Large intestine (tissue), 3 donors: Measurements from ENCODE around the gene CCDC187. TPM values are rescaled to one million over a fixed set of nuclear protein-coding genes. Genes with fewer than 3 reads are reported as not detected.

Experiments
- DNase-seq, 2 donors: peaks; one replicate each; pipeline versions ENCODE4 v3.0.0 to v3.0.0-alpha.2; 2013
- H3K27ac ChIP-seq: one replicate; pipeline ENCODE4 v1.5.1; 2013; ENCODE audit warnings: low read length
- H3K27me3 ChIP-seq: 2 replicates; pipeline ENCODE4 v1.6.1; 2013; ENCODE audit warnings: low read length; ENCODE audit not compliant: control insufficient read depth, insufficient read depth
- H3K36me3 ChIP-seq: 2 replicates; pipeline ENCODE4 v1.6.1; 2013; ENCODE audit warnings: low read length; ENCODE audit not compliant: control insufficient read depth, insufficient read depth
- H3K4me1 ChIP-seq: one replicate; pipeline ENCODE4 v1.6.1; 2013; ENCODE audit warnings: low read length; ENCODE audit not compliant: control insufficient read depth, insufficient read depth
- H3K4me3 ChIP-seq: one replicate; pipeline ENCODE4 v1.5.1; 2013; ENCODE audit warnings: low read length
- H3K9me3 ChIP-seq: one replicate; pipeline ENCODE4 v1.6.1; 2013; ENCODE audit warnings: mild to moderate bottlenecking, low read depth, low read length, moderate library complexity; ENCODE audit not compliant: control insufficient read depth
- WGBS: methylation state at CpG from one replicate; pipeline ENCODE4 v1.1.5; 2013; ENCODE audit warnings: low lambda C conversion rate; ENCODE audit not compliant: insufficient coverage; 5-methylcytosine and 5-hydroxymethylcytosine counted together
- polyA plus RNA-seq: library from polyadenylated mRNA; unstranded; fragments of 120-200 nt; gene quantifications from one replicate; pipeline ENCODE4 v1.2.1, GENCODE V29; 2013

The CCDC187 gene
- polyA plus RNA-seq, 1 donor: 2.0 TPM

DNA sequence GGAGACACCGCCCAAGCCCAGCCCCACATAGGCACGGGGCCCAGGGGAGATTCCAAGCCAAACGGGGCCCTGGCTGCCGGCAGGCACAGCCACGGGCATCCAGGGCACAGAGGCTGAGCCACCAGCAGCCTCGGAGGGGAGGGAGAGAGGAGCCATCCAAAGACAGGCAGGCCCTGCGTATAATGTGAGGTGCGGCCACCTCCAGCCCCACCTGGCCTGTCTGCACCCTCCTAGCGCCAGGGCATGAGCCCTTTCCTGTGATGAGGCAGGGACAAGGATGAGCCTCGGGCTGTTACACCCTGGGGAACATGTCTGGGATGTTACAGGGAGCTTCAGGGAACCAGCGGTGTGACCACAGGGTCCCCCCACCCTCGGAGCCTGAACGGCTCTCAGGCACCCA lies 1.1 kb upstream of the CCDC187 start:
- H3K27me3 ChIP-seq: no peaks in the 10 kb centered on the region
- no CpG with 5 or more reads among the region's 13 CpGs for WGBS

DNA sequence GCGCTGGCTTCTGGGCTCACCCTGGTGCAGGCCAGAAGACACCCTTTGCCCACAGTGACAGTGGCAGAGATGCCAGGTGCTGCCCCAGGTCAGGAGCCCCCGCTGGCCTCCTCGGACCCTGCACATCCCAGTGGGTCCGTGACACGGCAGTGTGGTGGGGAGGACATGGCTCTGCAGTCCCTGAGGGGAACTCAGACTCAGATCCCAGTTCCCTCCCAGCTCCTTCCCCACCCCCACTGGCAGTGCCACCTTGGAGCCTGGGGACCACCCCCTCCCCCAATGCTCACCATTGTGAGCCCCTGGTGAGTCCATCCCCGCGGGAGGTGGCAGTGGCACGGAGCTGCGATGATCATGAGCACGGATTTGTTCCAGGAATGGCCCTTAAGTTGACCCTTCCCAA lies 562 bp upstream of the CCDC187 start:
- no peak overlapping the region for H3K27ac ChIP-seq
- no peak for DNase-seq
- no peaks in the 10 kb centered on the region for H3K36me3 ChIP-seq
- no peaks in the 10 kb centered on the region for H3K27me3 ChIP-seq
- WGBS: no CpG with 5 or more reads among the region's 10 CpGs
- peaks cover 7% of the 10 kb centered on the region for H3K4me1 ChIP-seq
- H3K4me3 ChIP-seq: no peak overlapping the region
- H3K9me3 ChIP-seq: peaks cover 19% of the 10 kb centered on the region

More for the DNA sequence above, 1.1 kb upstream of the CCDC187 start:
- Histone ChIP-seq H3K36me3 (no peaks in the 10 kb centered on the region), H3K4me3 (no peak overlapping the region), H3K27ac (no peak overlapping the region), H3K4me1 (peaks cover 7% of the 10 kb centered on the region), H3K9me3 (peaks cover 19% of the 10 kb centered on the region)
- DNase-seq: no peak

DNA sequence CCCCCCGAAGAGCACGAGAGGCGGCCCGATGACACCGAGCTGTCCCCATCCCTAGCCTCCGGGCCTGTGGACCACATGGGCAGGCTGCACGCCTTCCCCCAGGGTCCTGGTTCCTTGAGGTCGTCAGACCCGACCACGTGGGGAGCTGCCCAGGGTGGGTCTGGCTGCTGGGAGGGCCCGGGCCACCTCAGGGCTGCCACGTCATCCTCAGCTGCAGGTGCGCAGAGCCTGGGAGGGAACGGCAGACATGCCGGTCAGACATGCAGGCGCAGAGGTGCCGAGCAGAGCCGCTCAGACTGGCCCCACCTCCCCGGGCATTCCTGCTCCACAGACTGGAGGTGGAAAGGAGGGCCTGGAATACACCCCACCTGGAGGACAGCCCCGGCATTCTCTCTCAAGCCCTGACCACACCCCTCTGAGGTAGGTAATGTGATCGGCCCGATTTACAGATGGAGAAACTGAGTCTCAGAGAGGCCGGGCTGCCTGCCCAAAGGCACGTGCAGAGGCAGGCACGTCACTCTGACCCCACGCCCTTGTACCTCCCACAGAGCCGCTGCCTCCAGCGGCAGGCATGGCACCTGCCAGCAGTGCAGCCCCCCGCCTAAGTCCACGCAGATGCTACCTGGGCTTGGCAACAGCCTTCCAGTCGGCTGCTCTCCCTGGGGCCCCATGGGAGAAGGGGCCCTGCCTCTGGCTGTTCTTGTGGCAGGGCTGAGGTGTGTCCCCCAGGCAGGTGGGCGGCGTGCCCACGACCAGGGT lies 649 bp downstream of the CCDC187 start:
- no CpG with 5 or more reads among the region's 34 CpGs for WGBS
- Histone ChIP-seq H3K9me3 (peaks cover 9% of the 10 kb centered on the region), H3K4me3 (no peak overlapping the region), H3K27ac (no peak overlapping the region), H3K27me3 (no peaks in the 10 kb centered on the region), H3K36me3 (no peaks in the 10 kb centered on the region), H3K4me1 (peaks cover 7% of the 10 kb centered on the region)
- no peak for DNase-seq

DNA sequence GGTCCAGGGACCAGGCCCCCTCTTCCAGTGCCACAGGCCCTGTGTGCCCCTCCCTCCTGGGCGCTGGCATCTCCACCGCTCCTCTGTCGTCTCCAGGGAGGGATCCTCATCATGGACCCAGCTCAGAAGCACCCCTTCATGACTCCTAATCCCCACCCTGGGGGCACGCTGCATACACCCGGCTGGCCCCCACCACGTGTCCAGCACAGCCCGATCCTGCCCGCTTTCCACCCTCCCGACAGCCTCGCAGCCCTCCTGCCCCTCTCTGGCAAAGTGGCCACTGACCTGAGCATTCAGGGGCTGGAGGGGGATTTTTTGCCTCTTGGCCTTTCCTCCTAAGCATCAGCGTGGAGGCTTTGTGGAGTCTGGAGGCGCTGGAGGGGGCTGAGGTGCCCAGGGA lies 1.4 kb downstream of the CCDC187 start:
- H3K27me3 ChIP-seq: no peaks in the 10 kb centered on the region
- WGBS: no CpG with 5 or more reads among the region's 12 CpGs
- H3K36me3 ChIP-seq: no peaks in the 10 kb centered on the region
- peaks cover 5% of the 10 kb centered on the region for H3K9me3 ChIP-seq
- DNase-seq: no peak
- H3K4me1 ChIP-seq: peaks cover 7% of the 10 kb centered on the region
- H3K4me3 ChIP-seq: no peak overlapping the region
- no peak overlapping the region for H3K27ac ChIP-seq

DNA sequence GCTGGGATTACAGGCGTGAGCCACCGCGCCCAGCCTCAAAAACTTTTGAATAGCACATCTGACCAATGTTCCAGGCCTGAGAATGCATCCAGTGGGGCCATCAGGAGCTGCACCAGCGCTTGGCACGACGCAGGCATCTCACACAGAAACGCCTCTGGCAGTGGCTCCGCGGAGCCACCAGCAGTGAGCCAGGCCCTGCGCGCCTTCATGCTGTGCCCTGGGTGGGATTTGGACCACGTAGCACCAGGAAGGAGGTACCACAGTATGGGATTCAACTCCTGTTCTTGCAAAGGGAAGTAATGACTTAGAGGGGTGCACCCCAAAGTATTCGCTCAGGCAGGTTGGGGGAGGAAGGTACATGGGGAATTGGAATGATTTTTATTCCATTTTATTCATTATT lies 3.0 kb downstream of the CCDC187 start:
- 75% methylated on average over 1 of the region's 13 CpGs for WGBS
- H3K4me3 ChIP-seq: no peak overlapping the region
- no peaks in the 10 kb centered on the region for H3K9me3 ChIP-seq
- peaks cover 16% of the 10 kb centered on the region for H3K4me1 ChIP-seq
- no peak for DNase-seq
- H3K27ac ChIP-seq: no peak overlapping the region
- no peaks in the 10 kb centered on the region for H3K27me3 ChIP-seq
- H3K36me3 ChIP-seq: no peaks in the 10 kb centered on the region

DNA sequence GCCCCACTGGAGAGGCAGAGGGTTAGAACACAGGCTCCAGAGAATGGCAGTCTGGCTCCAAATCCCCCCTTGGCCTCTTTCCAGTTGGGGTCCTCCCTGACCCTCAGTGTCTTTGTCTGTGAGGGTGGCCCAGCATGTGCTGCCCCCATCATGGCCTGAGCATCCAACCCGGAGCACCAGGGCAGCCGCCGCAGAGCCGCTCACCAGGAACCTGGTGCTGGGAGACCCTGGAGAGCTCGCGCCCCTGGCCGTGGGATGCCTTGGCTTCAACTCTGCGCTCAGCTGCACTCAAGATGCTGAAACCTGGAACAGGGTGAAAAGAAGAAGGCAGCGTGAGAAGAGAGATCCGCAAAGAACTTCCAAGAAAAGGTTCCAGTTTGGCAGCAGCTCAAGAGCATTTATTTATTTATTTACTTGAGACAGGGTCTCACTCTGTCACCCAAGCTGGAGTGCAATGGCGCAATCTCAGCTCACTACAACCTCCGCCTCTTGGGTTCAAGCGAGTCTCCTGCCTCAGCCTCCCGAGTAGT lies 3.8 kb downstream of the CCDC187 start:
- Histone ChIP-seq H3K4me3 (no peak overlapping the region), H3K36me3 (no peaks in the 10 kb centered on the region), H3K27ac (no peak overlapping the region), H3K27me3 (no peaks in the 10 kb centered on the region), H3K9me3 (no peaks in the 10 kb centered on the region), H3K4me1 (peaks cover 17% of the 10 kb centered on the region)
- DNase-seq: no peak
- no CpG with 5 or more reads among the region's 14 CpGs for WGBS

DNA sequence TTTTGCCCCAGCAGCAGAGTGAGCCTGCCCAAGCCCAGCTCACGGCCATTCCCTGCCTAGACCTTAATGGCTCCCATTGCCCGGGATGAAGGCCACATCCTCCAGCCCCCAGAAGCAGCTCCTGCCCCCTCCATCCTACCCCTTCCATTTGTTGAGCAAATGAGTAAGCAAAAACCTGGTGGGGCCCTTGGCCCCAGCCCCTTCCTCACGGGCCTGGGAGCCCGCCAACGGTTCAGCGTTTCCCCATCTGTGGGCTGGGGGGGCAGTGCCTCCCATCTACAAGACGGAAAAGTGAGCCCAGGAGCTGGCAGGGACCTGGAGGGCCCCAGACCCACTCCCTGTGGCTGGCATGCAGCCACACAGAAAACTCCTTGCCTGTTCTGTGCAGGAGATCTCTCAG lies 4.4 kb downstream of the CCDC187 start:
- Histone ChIP-seq H3K36me3 (no peaks in the 10 kb centered on the region), H3K9me3 (no peaks in the 10 kb centered on the region), H3K4me3 (no peak overlapping the region), H3K27ac (no peak overlapping the region), H3K27me3 (no peaks in the 10 kb centered on the region), H3K4me1 (peaks cover 17% of the 10 kb centered on the region)
- WGBS: no CpG with 5 or more reads among the region's 7 CpGs
- no peak for DNase-seq

DNA sequence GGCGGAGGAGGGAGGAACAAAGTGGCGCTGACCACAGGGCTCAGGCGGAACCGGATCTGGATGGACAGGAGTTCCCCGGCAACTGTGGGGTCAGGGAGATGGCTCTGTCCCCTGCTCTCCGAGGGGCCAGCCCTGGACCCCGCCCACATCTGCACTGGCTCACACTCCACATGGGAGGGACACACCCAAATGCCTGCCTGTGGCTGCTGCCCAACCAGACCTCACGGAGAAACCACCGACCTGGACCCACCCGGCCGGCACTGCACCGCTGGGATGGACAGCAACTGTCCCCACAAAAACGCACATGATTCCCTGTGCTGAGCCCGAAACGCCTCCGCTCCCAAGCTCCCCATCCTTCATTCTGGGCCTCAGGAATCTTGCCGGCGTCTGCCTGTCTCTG lies 4.8 kb downstream of the CCDC187 start:
- Histone ChIP-seq H3K4me1 (peaks cover 14% of the 10 kb centered on the region), H3K4me3 (no peak overlapping the region), H3K27me3 (no peaks in the 10 kb centered on the region), H3K36me3 (no peaks in the 10 kb centered on the region), H3K9me3 (no peaks in the 10 kb centered on the region), H3K27ac (no peak overlapping the region)
- WGBS: no CpG with 5 or more reads among the region's 18 CpGs
- DNase-seq: no peak

DNA sequence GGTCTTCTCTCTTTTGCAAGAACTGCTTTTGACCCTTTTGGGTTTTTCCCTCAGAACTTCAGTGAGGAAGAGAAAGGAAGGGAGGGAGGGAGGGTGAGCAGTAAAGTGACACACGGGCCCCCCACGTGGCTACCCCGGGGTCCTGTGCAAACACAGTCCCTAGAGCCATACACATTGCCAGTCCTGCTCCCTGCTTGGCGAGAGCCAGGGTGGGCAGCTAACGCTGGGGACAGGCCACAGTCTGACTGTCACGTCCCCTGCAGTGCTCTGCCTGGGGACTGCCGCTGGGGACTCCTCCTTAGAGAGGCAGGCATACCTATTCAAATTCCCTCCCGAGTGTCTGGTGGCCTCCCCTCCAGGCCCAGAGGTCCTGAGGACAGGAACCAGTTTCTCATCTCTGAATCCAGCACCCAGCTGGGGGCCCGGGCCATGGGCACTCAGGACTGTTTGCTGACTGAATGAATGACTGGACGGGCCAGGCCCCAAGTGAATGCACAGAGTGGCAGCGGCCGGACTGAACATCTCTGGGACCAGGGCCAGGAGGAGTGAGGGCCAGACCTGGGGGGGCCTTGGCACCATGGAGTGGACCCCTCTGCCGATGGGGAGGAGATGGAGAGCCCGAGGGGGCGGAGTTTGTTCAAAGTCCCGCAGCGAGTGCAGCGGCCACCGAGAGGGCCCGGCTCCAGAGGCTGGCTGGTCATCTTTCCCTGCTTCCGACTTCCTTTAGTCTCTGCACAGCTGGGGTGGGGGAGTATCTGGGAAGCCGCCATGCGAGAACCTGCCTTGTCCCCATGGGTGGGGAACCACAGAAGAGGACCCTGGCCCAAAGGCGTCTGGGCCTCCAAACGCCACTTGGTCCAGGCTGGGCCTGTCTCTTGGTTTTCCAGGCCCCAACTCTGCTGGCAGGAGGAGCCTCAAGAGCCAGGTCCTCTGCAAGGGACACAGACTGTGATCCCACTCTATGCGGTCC lies 5.8 kb downstream of the CCDC187 start:
- Histone ChIP-seq H3K36me3 (no peaks in the 10 kb centered on the region), H3K9me3 (no peaks in the 10 kb centered on the region), H3K4me1 (peaks cover 10% of the 10 kb centered on the region), H3K4me3 (no peak overlapping the region), H3K27me3 (no peaks in the 10 kb centered on the region), H3K27ac (no peak overlapping the region)
- no peak for DNase-seq
- no CpG with 5 or more reads among the region's 26 CpGs for WGBS

DNA sequence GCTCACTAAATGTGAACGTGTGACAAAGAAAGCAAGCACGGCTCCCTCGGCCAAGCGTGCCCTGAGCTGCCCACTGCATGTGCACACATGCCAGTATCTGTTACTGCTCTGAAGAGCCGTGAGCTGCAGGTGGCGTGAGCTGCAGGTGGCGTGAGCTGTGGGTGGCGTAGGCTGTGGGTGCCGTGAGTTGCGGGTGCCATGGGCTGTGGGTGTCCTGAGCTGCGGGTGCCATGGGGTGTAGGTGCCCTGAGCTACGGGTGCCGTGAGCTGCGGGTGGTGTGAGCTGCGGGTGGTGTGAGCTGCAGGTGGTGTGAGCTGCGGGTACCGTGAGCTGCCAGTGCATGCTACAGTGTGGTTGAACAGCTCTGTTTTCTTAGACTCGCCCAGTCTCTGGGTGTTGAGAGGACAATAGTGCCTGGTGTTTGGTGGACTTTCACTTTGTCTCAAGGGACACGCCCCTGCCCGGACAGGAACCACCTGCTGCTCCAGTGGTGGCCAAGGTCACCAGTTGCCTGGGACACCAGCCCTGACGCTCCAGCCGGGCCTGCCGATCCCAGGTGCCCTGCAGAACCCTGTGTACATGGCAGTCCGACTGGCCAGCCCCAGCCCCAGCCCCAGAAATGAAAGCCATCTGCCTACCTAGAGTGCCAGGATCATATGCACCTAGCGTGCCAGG lies 6.7 kb downstream of the CCDC187 start:
- peak in 1 of 2 donors; percentile 43 for DNase-seq
- H3K4me3 ChIP-seq: no peak overlapping the region
- no peaks in the 10 kb centered on the region for H3K27me3 ChIP-seq
- H3K27ac ChIP-seq: no peak overlapping the region
- WGBS: no CpG with 5 or more reads among the region's 25 CpGs
- H3K36me3 ChIP-seq: no peaks in the 10 kb centered on the region
- H3K9me3 ChIP-seq: peaks cover 5% of the 10 kb centered on the region
- peaks cover 10% of the 10 kb centered on the region for H3K4me1 ChIP-seq
